GM12864 (cell line): ENCODE measurements around the gene NPW.

Experiments
- DNase-seq: peaks from one replicate; pipeline ENCODE4 v3.0.0-alpha.2; 2011; ENCODE audit warnings: low read depth
- H3K4me3 ChIP-seq: 2 replicates; pipeline ENCODE4 v1.5.1; 2011; ENCODE audit warnings: mild to moderate bottlenecking, low read depth, low read length, control low read depth
- TF ChIP-seq, protein P1 (sequence below): IDR thresholded peaks from 2 replicates; pipeline ENCODE4 v1.5.1; 2011; ENCODE audit warnings: low read depth, mild to moderate bottlenecking, moderate library complexity, low read length, control low read depth, inconsistent platforms; ENCODE audit errors: missing control alignments

NPW gene

GRCh38 chr16:1980770-1981087, 38.9 kb upstream of the NPW start:
- no peak for DNase-seq
- TF ChIP-seq, protein P1, sequence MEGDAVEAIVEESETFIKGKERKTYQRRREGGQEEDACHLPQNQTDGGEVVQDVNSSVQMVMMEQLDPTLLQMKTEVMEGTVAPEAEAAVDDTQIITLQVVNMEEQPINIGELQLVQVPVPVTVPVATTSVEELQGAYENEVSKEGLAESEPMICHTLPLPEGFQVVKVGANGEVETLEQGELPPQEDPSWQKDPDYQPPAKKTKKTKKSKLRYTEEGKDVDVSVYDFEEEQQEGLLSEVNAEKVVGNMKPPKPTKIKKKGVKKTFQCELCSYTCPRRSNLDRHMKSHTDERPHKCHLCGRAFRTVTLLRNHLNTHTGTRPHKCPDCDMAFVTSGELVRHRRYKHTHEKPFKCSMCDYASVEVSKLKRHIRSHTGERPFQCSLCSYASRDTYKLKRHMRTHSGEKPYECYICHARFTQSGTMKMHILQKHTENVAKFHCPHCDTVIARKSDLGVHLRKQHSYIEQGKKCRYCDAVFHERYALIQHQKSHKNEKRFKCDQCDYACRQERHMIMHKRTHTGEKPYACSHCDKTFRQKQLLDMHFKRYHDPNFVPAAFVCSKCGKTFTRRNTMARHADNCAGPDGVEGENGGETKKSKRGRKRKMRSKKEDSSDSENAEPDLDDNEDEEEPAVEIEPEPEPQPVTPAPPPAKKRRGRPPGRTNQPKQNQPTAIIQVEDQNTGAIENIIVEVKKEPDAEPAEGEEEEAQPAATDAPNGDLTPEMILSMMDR = no peak
- no peak overlapping the region for H3K4me3 ChIP-seq

DNA sequence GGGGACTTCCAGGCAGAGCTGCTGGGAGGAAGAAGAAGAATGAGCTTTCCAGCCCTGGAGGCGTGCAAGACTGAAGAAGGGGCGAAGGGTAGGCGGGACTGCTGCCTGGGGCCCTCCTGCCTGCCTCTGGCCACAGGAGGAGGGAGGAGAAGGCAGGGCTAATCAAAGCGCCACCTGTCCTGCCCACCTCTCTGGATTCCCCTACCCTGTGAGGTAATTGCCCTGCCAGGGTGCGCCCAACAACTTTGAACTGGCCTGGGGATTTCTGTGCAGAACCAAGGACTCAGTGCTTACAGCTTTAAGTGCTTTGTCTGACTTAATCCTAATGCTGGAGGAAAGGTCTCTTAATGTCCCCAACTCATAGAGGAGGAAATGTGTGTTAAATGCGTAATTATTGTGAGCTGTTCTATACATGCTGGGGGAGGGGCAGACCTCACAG, 38.2 kb upstream of the NPW start, which contains the start of gene NOXO1:
Gene NOXO1, minus strand, starts transcription at position 72 of the 439 bp plus-strand sequence. CDS start 290 bp downstream, outside the sequence.
- TF ChIP-seq, protein P1 = no peak
- DNase-seq = no peak
- no peak within 1 kb of the TSS for H3K4me3 ChIP-seq

- TF ChIP-seq, protein P1 = no peak
- no peak for DNase-seq
- no peak overlapping the region for H3K4me3 ChIP-seq
These were observed 37.6 kb upstream of the NPW start for GRCh38 chr16:1982013-1982433.

DNA sequence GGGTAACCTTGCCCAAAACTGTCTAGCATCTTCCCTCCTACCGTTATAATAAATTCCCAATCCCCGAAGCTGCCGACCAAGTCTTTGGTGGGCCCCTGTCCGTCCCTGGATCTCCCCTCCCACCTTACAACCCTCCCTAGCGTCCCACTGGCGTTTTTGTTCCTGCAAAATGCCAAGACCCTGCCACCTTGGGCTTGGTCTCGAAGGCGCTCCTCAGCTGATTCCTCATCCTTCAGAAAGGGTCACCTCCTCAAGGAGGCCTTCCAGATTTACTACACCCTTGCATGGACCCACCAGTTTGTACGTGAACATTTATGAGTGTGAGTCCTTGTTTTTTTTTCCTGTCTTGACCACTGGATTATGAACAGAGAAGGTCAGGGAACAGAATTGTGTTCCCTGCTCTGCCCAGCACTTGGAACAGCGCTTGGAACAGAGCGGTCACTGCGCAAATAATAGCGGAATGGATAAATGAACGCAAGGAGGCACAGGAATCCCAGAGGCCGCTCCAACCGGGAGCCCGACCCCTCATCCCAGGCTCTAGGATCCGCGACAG, 36.5 kb upstream of the NPW start:
- peak overlapping the region; percentile 66 for H3K4me3 ChIP-seq
- DNase-seq = no peak
- TF ChIP-seq, protein P1 = no peak

- TF ChIP-seq, protein P1 = peak; percentile 30
- no peak for DNase-seq
- peak within 1 kb of the TSS; percentile 66 for H3K4me3 ChIP-seq
These were observed 35.8 kb upstream of the NPW start, which contains the start of gene GFER for GRCh38 chr16:1983544-1984346. GFER (plus strand) TSS chr16:1984193; CDS start chr16:1984219, 26 bp downstream.

- TF ChIP-seq, protein P1 = no peak
- DNase-seq = no peak
- H3K4me3 ChIP-seq = peak overlapping the region; percentile 66
These were observed 35.0 kb upstream of the NPW start for GRCh38 chr16:1984347-1985225.
